Upper lobe of left lung (tissue), 4 donors: ENCODE results near the gene OSGIN1.

Source experiments
- EP300 ChIP-seq, 4 donors: sonication (generic); formaldehyde crosslinking; IDR thresholded peaks; one replicate each; pipeline ENCODE4 v1.5.1; 2017; ENCODE audit warnings: antibody characterized with exemption in 4 of 4, control low read depth in 2 of 4
- POLR2A ChIP-seq, 4 donors: fragments of 450-650 bp; IDR thresholded peaks; one replicate each; pipeline ENCODE4 v1.5.1; 2016 to 2017; ENCODE audit warnings: antibody characterized with exemption in 4 of 4, mild to moderate bottlenecking in 2 of 4
- TF ChIP-seq, protein P1 (sequence below), 6 experiments: fragments of 450-650 bp in 4 of 6; fragments of 200-600 bp in 2 of 6; sonication (generic) in 2 of 6; IDR thresholded peaks; one replicate each; pipeline ENCODE4 v1.5.1; 2016 to 2019; ENCODE audit warnings: antibody characterized with exemption in 6 of 6

DNA sequence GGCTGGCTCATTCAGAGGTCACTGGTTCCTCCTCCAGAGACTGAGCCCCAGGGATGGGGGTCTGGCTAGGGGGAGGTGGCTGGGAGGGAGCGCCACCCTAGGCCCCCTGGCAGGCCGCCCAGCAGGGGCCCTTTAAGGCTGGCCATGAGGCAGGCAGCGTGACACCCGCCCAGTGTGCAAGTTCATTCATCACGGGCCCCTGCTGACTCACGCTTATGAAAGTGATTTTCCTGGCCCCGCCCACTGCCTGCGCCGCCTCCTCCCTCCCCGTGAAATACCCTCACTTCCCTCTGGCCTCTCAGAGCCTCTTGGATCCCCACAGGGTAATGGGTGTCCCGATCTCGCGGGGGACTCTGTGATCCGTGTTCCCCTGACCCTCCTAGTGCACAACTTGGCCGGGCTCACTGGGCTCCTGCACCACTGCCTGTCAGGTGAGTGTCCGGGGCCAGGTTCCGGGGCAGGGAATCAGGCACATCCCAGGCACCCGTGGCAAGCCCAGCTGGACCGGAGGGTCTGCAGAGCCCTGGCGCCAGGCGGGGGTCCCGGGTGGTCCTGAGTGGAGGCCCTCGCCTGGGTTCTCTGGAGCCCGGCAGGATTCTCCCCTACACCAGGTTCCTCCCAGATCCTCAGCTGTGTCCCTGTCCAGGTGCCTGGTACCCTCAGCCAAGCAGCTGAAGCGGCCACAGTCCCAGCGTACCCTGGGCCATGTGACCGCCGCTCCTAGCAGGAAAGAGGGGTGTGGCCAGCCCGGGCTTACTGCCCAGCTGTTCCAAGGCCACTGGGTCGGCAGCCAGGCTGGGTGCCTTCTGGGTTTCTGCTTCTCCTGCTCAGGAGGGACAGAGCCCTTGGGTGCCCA, at the start of gene OSGIN1:
- TF ChIP-seq EP300 (IDR thresholded peaks at IDR 0.05) (peak in 2 of 4 donors; percentile 18 to 75), POLR2A (IDR thresholded peaks at IDR 0.05) (peak in 3 of 4 donors; percentile 86 to 96 (median 88))
- TF ChIP-seq, protein P1, sequence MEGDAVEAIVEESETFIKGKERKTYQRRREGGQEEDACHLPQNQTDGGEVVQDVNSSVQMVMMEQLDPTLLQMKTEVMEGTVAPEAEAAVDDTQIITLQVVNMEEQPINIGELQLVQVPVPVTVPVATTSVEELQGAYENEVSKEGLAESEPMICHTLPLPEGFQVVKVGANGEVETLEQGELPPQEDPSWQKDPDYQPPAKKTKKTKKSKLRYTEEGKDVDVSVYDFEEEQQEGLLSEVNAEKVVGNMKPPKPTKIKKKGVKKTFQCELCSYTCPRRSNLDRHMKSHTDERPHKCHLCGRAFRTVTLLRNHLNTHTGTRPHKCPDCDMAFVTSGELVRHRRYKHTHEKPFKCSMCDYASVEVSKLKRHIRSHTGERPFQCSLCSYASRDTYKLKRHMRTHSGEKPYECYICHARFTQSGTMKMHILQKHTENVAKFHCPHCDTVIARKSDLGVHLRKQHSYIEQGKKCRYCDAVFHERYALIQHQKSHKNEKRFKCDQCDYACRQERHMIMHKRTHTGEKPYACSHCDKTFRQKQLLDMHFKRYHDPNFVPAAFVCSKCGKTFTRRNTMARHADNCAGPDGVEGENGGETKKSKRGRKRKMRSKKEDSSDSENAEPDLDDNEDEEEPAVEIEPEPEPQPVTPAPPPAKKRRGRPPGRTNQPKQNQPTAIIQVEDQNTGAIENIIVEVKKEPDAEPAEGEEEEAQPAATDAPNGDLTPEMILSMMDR (IDR thresholded peaks at IDR 0.05): no peak
